Measurements from ENCODE around the gene EFNA4.

EFNA4 gene

GRCh38 chr1:155052439-155053395 is 10.8 kb upstream of the EFNA4 start:
- no peak for DNase-seq

GRCh38 chr1:155053531-155054105 is 9.9 kb upstream of the EFNA4 start:
- DNase-seq = no peak

- DNase-seq = no peak
Measured at GRCh38 chr1:155057104-155057503, 6.4 kb upstream of the EFNA4 start.

- no peak for DNase-seq
Measured at GRCh38 chr1:155057788-155058211, 5.7 kb upstream of the EFNA4 start.

GRCh38 chr1:155060736-155061135 is 2.8 kb upstream of the EFNA4 start:
- DNase-seq = no peak

GRCh38 chr1:155061381-155062150 is 2.0 kb upstream of the EFNA4 start:
- peak; percentile 96 for DNase-seq

- no peak for DNase-seq
Measured at GRCh38 chr1:155062151-155062686, 1.3 kb upstream of the EFNA4 start.

GRCh38 chr1:155062702-155063411 is 683 bp upstream of the EFNA4 start:
- DNase-seq = peak; percentile 79

GRCh38 chr1:155064111-155064831 is 731 bp downstream of the EFNA4 start:
- DNase-seq = peak; percentile 50

GRCh38 chr1:155064832-155065429 is 1.4 kb downstream of the EFNA4 start:
- no peak for DNase-seq

- DNase-seq = no peak
Measured at GRCh38 chr1:155066777-155067176, 3.2 kb downstream of the EFNA4 start.

- no peak for DNase-seq
Measured at GRCh38 chr1:155068599-155068998, 5.1 kb downstream of the EFNA4 start.

- no peak for DNase-seq
Measured at GRCh38 chr1:155069551-155070157, 6.1 kb downstream of the EFNA4 start.

- DNase-seq = no peak
Measured at GRCh38 chr1:155070158-155070621, 6.7 kb downstream of the EFNA4 start.

- peak; percentile 83 for DNase-seq
Measured at GRCh38 chr1:155070721-155071569, 7.4 kb downstream of the EFNA4 start.

GRCh38 chr1:155071701-155072100 is 8.2 kb downstream of the EFNA4 start:
- no peak for DNase-seq

- no peak for DNase-seq
Measured at GRCh38 chr1:155072531-155073289, 9.2 kb downstream of the EFNA4 start.

GRCh38 chr1:155073377-155074242 is 10.1 kb downstream of the EFNA4 start:
- DNase-seq = no peak

All from CD4-positive, alpha-beta T cell treated with Interleukin-17A for 1 hour (primary cell).